Amniotic stem cell (primary cell): ENCODE data around the gene SPATA18.
"Not testable (repeated sequence)": the region's sequence is repeated elsewhere in the genome, so short reads cannot be mapped to it uniquely, and the experiment has no call there.

Source experiments
- DNase-seq: peaks from one replicate; lab custom pipeline; 2025; lab: John Stamatoyannopoulos, UW

Gene SPATA18

DNA sequence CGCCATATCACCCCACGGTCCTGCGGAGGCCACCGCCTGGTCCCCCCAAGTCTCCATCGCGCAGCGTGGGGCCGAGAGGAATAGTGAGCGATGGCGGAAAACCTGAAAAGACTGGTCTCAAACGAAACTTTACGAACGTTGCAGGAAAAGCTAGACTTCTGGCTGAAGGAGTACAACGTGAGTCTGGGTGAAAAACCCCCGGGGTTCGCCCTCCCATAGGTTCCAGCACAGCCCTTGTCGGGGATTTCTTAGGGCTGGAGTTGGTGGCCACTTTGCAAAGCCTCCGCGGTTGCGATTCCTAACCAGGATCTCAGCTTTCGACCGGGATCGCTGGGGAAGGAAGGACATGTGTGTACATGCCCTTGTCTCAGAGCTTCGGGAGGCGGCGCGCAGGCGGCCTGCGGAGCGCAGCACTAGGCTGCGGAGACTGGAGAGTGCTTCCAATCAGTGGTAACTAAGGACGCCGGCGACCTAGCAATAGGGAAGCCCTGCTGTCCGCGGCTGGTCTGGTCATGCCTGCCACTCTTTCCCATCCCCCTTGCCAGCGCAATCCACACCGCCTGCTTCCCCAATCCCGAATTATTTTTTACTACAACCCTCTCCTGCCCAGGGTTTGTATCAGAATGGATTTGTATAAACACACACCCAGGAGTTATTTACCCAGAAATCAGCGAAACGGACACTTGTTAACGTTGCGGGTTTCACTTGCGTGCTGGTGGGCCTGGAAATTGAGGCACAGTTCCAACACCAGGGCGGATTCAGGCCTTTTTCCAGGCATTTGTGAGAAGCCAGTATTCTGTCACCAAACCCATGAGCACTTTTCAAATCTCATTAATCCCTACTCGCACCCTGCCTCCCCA is 741 bp downstream of the SPATA18 start:
- peak; percentile 61 for DNase-seq

DNA sequence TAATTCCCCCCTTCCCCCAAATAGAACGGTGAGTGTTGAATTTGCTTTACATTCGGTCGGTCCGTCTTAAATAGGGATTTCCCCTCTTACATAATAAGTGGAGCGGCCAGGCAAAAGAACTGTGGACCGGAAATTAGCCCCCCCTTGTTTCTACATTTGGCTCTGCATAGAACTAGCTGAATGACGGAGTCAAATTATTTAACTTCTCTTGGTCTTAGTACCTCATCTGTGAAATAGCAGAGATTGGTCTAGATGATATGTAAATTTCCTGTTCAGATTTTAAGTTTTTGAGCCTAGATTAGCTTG is 1.3 kb downstream of the SPATA18 start:
- DNase-seq: no peak

GRCh38 chr4:52054254-52054653 is 3.1 kb downstream of the SPATA18 start:
- no peak for DNase-seq

GRCh38 chr4:52057196-52057595 is 6.1 kb downstream of the SPATA18 start:
- DNase-seq: no peak

GRCh38 chr4:52058275-52058674 is 7.2 kb downstream of the SPATA18 start:
- no peak for DNase-seq

DNA sequence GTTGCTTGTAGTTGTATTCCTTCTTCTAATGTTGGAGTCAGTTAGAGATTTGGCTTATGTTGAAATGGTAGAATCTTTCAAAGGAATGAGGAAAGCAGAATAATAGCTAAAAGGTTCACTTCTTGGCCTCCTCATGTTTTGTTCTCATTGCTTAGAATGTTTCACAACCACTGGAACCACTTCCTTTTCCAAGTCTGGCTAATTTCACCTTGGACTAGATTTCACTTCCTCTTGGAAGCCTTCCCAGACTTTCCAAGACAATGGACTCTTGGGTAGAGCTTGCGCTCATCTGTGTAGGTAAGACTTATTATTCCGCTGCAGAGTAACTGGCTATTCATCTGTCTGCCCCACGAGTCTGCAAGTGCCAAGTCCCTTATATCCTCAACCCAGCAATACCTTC is 8.3 kb downstream of the SPATA18 start:
- DNase-seq: no peak

DNA sequence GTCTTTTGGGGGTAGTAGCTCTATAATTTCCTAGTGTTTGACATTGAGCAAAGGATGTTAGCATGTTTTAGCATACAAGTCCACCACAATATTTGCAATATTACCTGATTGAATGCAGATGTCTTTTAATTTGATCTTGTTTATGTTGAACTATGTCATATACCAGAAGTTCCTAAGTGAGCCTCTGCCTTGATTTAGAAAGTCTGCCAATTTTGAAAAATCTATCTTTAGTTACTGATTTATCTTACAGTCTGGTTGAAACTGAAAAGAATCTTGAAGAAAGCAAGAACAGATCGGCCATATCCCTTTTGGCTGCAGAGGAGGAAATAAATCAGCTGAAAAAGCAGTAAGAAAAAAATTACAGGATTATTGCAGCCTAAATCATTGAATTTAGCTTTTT is 18.5 kb downstream of the SPATA18 start:
- no peak for DNase-seq

- DNase-seq: no peak
Measured at GRCh38 chr4:52071791-52072546, 20.9 kb downstream of the SPATA18 start.

DNA sequence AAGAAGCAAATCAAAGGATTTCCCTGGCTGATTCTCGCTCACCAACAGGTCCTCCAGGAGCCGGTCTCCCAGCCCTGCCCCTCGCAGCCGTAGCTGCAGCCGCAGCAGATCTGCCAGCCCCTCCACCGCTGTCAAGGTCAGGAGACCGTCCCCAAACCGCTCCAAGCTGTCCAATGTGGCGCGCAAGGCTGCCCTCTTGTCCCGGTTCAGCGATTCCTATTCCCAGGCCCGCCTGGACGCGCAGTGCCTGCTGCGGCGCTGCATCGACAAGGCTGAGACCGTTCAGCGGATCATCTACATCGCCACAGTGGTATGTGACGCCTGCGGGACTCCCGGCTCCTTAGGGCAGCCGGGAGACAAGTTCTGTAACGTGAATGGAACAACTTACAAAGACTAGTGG is 25.6 kb downstream of the SPATA18 start:
- no peak for DNase-seq

- DNase-seq: no peak
Measured at GRCh38 chr4:52079659-52080058, 28.6 kb downstream of the SPATA18 start.

- DNase-seq: no peak
Measured at GRCh38 chr4:52081216-52081615, 30.1 kb downstream of the SPATA18 start.

- DNase-seq: not testable (repeated sequence)
Measured at GRCh38 chr4:52086425-52086824, 35.3 kb downstream of the SPATA18 start.

GRCh38 chr4:52091801-52092200 is 40.7 kb downstream of the SPATA18 start:
- no peak for DNase-seq

- DNase-seq: no peak
Measured at GRCh38 chr4:52093466-52093865, 42.4 kb downstream of the SPATA18 start.

- no peak for DNase-seq
Measured at GRCh38 chr4:52094376-52095145, 43.5 kb downstream of the SPATA18 start.

GRCh38 chr4:52095374-52095773 is 44.3 kb downstream of the SPATA18 start:
- DNase-seq: no peak

DNA sequence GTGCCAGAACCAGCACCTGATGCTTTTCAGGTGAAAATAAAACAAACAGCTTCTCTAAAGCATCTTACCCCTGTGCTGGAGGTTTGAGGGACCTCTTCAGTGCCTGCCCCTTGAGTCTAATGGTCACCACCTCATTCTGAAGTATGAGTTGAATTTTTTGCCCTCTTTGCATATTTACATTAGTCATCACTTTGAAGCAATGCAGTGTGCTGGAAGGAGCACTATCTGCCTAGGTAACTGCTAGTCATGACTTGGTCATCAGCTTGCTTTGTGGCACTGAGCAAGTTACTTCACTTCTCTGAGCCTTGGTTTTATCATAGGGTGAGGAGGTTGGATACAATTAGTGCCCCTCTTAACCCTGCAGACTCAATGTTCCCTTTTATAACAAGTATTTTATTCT is 44.9 kb downstream of the SPATA18 start:
- DNase-seq: no peak

- no peak for DNase-seq
Measured at GRCh38 chr4:52098618-52099017, 47.5 kb downstream of the SPATA18 start.

DNA sequence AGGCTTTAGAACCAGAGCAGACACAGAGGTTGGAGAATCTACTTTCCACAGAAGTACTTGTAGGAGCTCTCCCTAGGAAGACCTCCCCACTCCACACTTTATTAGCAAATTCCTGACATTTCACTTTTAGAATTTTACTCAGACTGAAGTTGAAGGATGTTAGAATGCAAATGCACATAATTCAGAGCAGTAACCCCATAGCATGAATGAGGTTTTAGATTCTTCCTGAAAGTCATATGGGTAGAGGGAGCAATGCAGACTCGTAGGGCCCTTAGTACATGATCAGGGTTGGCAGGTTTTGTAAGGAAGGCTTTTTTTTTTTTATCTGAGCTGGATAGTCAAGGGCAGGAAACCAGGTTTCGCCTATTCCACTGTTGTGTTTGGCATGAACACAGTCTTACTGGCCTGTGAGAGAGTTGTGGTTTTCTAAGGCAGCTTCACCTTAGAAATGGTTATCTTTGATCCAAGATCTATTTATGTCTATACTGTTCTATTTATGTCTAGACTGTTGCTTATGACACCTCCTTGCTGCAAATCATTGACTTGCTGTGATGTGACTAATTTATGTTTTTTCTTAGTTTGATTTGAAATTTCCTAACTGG is 48.9 kb downstream of the SPATA18 start:
- DNase-seq: no peak

- DNase-seq: no peak
Measured at GRCh38 chr4:52102587-52102986, 51.5 kb downstream of the SPATA18 start.

DNA sequence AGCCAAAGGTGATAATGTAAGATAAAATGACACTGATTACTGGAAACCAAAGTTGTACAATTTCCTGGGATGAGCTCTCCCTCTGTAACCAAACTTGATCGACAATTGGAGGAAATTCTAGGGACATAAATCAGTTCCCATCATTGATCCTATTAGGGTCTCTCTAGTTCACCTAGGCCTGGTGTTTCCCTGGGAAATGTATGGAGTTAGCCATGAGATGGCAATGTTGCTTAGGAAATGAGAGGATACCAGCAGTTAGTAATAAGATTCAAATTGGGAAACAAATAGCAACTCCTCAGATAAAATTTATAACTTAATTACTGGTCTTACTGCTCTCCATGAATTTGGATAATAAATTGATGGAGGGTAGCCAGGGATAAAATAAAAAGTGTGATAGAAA is 52.2 kb downstream of the SPATA18 start:
- DNase-seq: no peak

- DNase-seq: no peak
Measured at GRCh38 chr4:52105276-52105675, 54.2 kb downstream of the SPATA18 start.
